ENCODE measurements around the gene FLT4.

FLT4 gene

GRCh38 chr5:180648658-180649296 is 623 bp downstream of the FLT4 start:
- H3K4me3 ChIP-seq (ENCODE audit: control insufficient read depth, low read depth, low read length) = no peak overlapping the region

GRCh38 chr5:180647941-180648500 is 1.4 kb downstream of the FLT4 start:
- H3K4me3 ChIP-seq (ENCODE audit: control insufficient read depth, low read depth, low read length) = no peak overlapping the region
- no peak for TF ChIP-seq CTCF (conservative IDR thresholded peaks at IDR 0.05; ENCODE audit: control insufficient read depth, insufficient read depth, low read depth, low read length)
- DNase-seq (ENCODE audit: low read depth) = no peak

More at GRCh38 chr5:180648658-180649296, 623 bp downstream of the FLT4 start:
- TF ChIP-seq CTCF (conservative IDR thresholded peaks at IDR 0.05; ENCODE audit: control insufficient read depth, insufficient read depth, low read depth, low read length) = no peak
- no peak for DNase-seq (ENCODE audit: low read depth)

- no peak overlapping the region for H3K4me3 ChIP-seq (ENCODE audit: control insufficient read depth, low read depth, low read length)
- no peak for TF ChIP-seq CTCF (conservative IDR thresholded peaks at IDR 0.05; ENCODE audit: control insufficient read depth, insufficient read depth, low read depth, low read length)
- DNase-seq (ENCODE audit: low read depth) = no peak
Measured at GRCh38 chr5:180647465-180647864, 1.9 kb downstream of the FLT4 start.

GRCh38 chr5:180646963-180647305 is 2.5 kb downstream of the FLT4 start:
- TF ChIP-seq CTCF (conservative IDR thresholded peaks at IDR 0.05; ENCODE audit: control insufficient read depth, insufficient read depth, low read depth, low read length) = no peak
- no peak overlapping the region for H3K4me3 ChIP-seq (ENCODE audit: control insufficient read depth, low read depth, low read length)

GRCh38 chr5:180646289-180646962 is 3.0 kb downstream of the FLT4 start:
- no peak overlapping the region for H3K4me3 ChIP-seq (ENCODE audit: control insufficient read depth, low read depth, low read length)
- no peak for DNase-seq (ENCODE audit: low read depth)
- TF ChIP-seq CTCF (conservative IDR thresholded peaks at IDR 0.05; ENCODE audit: control insufficient read depth, insufficient read depth, low read depth, low read length) = no peak

More at GRCh38 chr5:180646963-180647305, 2.5 kb downstream of the FLT4 start:
- no peak for DNase-seq (ENCODE audit: low read depth)

GRCh38 chr5:180645274-180646204 is 3.9 kb downstream of the FLT4 start:
- DNase-seq (ENCODE audit: low read depth) = no peak
- no peak overlapping the region for H3K4me3 ChIP-seq (ENCODE audit: control insufficient read depth, low read depth, low read length)
- TF ChIP-seq CTCF (conservative IDR thresholded peaks at IDR 0.05; ENCODE audit: control insufficient read depth, insufficient read depth, low read depth, low read length) = no peak
